ENCODE results near the gene ASPM.
A peak's percentile ranks its signal among the peaks of the same experiment; 100 is the strongest.

ASPM gene

DNA sequence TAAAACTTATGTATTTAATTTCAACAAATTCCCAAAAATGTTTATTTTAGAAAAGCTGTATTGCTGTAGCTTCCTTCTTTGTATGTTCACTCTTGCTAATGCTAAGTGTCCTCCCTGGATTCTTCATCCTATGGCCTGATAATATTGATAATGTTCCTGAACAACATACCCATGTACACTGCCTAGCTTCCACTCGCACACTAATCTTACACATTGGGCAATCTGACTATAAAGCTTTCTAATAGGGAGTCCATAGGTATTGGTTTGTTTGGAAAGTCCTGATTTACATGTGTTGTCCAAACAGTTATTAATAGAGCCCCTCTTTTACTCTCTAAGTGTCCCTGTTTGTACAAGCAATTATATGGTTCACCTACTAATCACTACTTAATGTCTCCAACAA is 80.2 kb downstream of the ASPM start:
- ChIA-PET CTCF (interaction anchor here (0.6 to 0.7 kb wide), 2 partner anchors 237 to 326 kb away, joined by 3 to 5 read pairs; no protein-coding TSS in a partner anchor), POLR2A (no interaction called here)
- no peak for TF ChIP-seq ZNF391 (tag by site-specific recombination; IDR thresholded peaks at IDR 0.05; ENCODE audit: borderline replicate concordance, low read depth)
- Histone ChIP-seq H3K27ac (ENCODE audit: extremely low read depth, low read depth, low read length) (no peak overlapping the region), H3K4me3 (ENCODE audit: low read depth, low read length) (no peak overlapping the region), H3K4me1 (ENCODE audit: control insufficient read depth, insufficient read depth, low read length) (no peaks in the 10 kb centered on the region), H3K36me3 (ENCODE audit: control insufficient read depth in 2 of 2, insufficient read depth in 1 of 2, low read length in 2 of 2) (no peaks in the 10 kb centered on the region), H3K9me3 (ENCODE audit: control insufficient read depth, insufficient read depth, low read depth, low read length) (no peaks in the 10 kb centered on the region)

DNA sequence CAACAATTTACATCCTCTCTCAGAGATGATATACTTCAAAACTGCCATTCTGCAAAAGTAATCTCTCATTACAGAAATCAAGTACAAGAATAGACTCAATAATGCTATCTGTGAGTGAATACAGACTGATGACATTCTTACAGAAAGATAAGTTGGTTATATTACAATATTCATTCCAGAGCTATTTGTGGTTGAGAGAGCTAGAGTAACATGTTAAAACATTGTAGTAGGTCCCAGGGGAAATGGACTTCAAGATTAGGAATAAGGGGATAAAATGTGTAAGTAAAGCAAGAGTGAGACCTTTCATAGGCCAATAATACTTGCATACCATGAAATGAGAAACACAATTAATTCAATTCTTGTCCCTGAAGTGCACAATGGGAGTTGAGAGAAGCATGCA is 80.9 kb downstream of the ASPM start:
- ChIA-PET POLR2A (no interaction called here), CTCF (interaction anchor here (0.6 kb wide), 1 partner anchor 238 kb away, joined by 3 read pairs; no protein-coding TSS in a partner anchor)
- no peak overlapping the region for H3K4me3 ChIP-seq (ENCODE audit: low read depth, low read length)
- no peaks in the 10 kb centered on the region for H3K36me3 ChIP-seq (ENCODE audit: control insufficient read depth in 2 of 2, insufficient read depth in 1 of 2, low read length in 2 of 2)
- no peak overlapping the region for H3K27ac ChIP-seq (ENCODE audit: extremely low read depth, low read depth, low read length)
- H3K4me1 ChIP-seq (ENCODE audit: control insufficient read depth, insufficient read depth, low read length): no peaks in the 10 kb centered on the region
- TF ChIP-seq ZNF585B (tag by site-specific recombination; IDR thresholded peaks at IDR 0.05): 0 out of 2 replicates have a peak, but pooled peaks have one; percentile 28
- TF ChIP-seq IKZF3 (tag by site-specific recombination; IDR thresholded peaks at IDR 0.05): no peak
- no peaks in the 10 kb centered on the region for H3K9me3 ChIP-seq (ENCODE audit: control insufficient read depth, insufficient read depth, low read depth, low read length)

DNA sequence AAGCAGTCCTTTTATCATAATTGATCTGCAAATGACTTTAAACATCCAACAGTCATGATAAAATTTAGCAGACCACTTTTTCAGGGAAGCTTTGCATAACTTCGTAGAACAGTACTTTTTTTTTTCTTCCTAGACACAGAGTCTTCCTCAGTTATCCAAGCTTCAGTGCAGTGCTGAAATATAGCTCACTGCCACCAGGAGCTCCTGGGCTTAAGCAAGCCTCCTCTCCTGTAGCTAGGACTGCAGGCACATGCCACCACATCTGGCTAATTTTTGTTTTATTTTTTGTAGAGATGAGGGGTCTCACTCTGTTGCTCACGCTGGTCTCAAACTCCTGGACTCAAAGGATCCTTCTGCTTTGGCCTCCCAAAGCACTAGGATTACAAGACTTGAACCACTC is 83.3 kb downstream of the ASPM start:
- H3K9me3 ChIP-seq (ENCODE audit: control insufficient read depth, insufficient read depth, low read depth, low read length): no peaks in the 10 kb centered on the region
- H3K4me1 ChIP-seq (ENCODE audit: control insufficient read depth, insufficient read depth, low read length): no peaks in the 10 kb centered on the region
- CTCF ChIA-PET: no interaction called here
- POLR2A ChIA-PET: no interaction called here
- no peaks in the 10 kb centered on the region for H3K36me3 ChIP-seq (ENCODE audit: control insufficient read depth in 2 of 2, insufficient read depth in 1 of 2, low read length in 2 of 2)
- TF ChIP-seq ZNF140 (tag by site-specific recombination; IDR thresholded peaks at IDR 0.05): no peak
- no peak for TF ChIP-seq ZNF529 (tag by site-specific recombination; IDR thresholded peaks at IDR 0.05; ENCODE audit: insufficient replicate concordance)
- no peak for TF ChIP-seq ZNF701 (tag by site-specific recombination; IDR thresholded peaks at IDR 0.05)
- TF ChIP-seq, protein P1, sequence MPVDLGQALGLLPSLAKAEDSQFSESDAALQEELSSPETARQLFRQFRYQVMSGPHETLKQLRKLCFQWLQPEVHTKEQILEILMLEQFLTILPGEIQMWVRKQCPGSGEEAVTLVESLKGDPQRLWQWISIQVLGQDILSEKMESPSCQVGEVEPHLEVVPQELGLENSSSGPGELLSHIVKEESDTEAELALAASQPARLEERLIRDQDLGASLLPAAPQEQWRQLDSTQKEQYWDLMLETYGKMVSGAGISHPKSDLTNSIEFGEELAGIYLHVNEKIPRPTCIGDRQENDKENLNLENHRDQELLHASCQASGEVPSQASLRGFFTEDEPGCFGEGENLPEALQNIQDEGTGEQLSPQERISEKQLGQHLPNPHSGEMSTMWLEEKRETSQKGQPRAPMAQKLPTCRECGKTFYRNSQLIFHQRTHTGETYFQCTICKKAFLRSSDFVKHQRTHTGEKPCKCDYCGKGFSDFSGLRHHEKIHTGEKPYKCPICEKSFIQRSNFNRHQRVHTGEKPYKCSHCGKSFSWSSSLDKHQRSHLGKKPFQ (tag by site-specific recombination; IDR thresholded peaks at IDR 0.05): no peak
- no peak for TF ChIP-seq TRIM28 (IDR thresholded peaks at IDR 0.05; ENCODE audit: borderline replicate concordance, low read length)
- TF ChIP-seq ZBTB7A (tag by site-specific recombination; IDR thresholded peaks at IDR 0.05; ENCODE audit: low read depth): no peak
- TF ChIP-seq ZNF555 (tag by site-specific recombination; conservative IDR thresholded peaks at IDR 0.05): no peak
- TF ChIP-seq ZBTB8A (tag by site-specific recombination; IDR thresholded peaks at IDR 0.05): no peak
- no peak for TF ChIP-seq SP2 (tag by site-specific recombination; IDR thresholded peaks at IDR 0.05)
- TF ChIP-seq KLF1 (tag by site-specific recombination; IDR thresholded peaks at IDR 0.05): no peak
- H3K4me3 ChIP-seq (ENCODE audit: low read depth, low read length): no peak overlapping the region
- no peak overlapping the region for H3K27ac ChIP-seq (ENCODE audit: extremely low read depth, low read depth, low read length)

DNA sequence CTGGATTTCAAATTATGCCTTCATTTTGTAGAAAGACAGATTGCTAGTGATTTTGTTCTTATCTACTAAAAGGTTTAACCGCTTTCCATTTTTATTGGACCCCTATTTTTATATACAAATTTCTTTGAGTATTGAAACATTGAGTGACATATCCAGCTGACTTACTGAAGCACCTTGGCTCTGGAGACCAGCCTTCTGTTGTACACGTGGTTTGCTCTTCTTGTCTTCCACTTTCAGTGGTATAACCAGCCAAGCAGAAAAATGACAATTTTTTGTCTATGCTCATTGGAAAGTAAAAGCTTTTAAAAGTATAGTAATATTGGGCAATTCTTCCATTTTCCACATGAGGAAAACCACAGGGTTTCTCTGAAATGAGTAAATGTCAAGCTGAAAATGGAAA is 83.8 kb downstream of the ASPM start:
- ChIA-PET POLR2A (no interaction called here), CTCF (no interaction called here)
- TF ChIP-seq ZNF48 (tag by site-specific recombination; IDR thresholded peaks at IDR 0.05) (no peak), ZNF548 (tag by site-specific recombination; IDR thresholded peaks at IDR 0.05) (no peak), ZNF837 (tag by site-specific recombination; IDR thresholded peaks at IDR 0.05) (no peak), HOXD13 (CRISPR knock-in tag; IDR thresholded peaks at IDR 0.05; ENCODE audit: borderline replicate concordance) (no peak), SALL2 (tag by site-specific recombination; IDR thresholded peaks at IDR 0.05; ENCODE audit: borderline replicate concordance) (no peak), ZBTB1 (tag by site-specific recombination; IDR thresholded peaks at IDR 0.05) (no peak), ZNF785 (tag by site-specific recombination; IDR thresholded peaks at IDR 0.05) (no peak), ZNF514 (tag by site-specific recombination; IDR thresholded peaks at IDR 0.05) (no peak), KLF9 (tag by site-specific recombination; IDR thresholded peaks at IDR 0.05; ENCODE audit: low read depth) (no peak), ZNF433 (tag by site-specific recombination; IDR thresholded peaks at IDR 0.05; ENCODE audit: low read depth) (no peak), GFI1B (tag by site-specific recombination; IDR thresholded peaks at IDR 0.05) (no peak), ZNF394 (tag by site-specific recombination; IDR thresholded peaks at IDR 0.05; ENCODE audit: borderline replicate concordance) (no peak), RBAK (tag by site-specific recombination; IDR thresholded peaks at IDR 0.05) (no peak), ZNF510 (tag by site-specific recombination; IDR thresholded peaks at IDR 0.05; ENCODE audit: insufficient replicate concordance) (no peak), ZNF223 (tag by site-specific recombination; IDR thresholded peaks at IDR 0.05) (no peak)
- TF ChIP-seq, protein P2, sequence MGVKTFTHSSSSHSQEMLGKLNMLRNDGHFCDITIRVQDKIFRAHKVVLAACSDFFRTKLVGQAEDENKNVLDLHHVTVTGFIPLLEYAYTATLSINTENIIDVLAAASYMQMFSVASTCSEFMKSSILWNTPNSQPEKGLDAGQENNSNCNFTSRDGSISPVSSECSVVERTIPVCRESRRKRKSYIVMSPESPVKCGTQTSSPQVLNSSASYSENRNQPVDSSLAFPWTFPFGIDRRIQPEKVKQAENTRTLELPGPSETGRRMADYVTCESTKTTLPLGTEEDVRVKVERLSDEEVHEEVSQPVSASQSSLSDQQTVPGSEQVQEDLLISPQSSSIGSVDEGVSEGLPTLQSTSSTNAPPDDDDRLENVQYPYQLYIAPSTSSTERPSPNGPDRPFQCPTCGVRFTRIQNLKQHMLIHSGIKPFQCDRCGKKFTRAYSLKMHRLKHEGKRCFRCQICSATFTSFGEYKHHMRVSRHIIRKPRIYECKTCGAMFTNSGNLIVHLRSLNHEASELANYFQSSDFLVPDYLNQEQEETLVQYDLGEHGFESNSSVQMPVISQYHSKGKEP (tag by site-specific recombination; IDR thresholded peaks at IDR 0.05): no peak

More for the DNA sequence above, 83.8 kb downstream of the ASPM start:
- H3K36me3 ChIP-seq (ENCODE audit: control insufficient read depth in 2 of 2, insufficient read depth in 1 of 2, low read length in 2 of 2): no peaks in the 10 kb centered on the region
- H3K4me1 ChIP-seq (ENCODE audit: control insufficient read depth, insufficient read depth, low read length): no peaks in the 10 kb centered on the region
- H3K27ac ChIP-seq (ENCODE audit: extremely low read depth, low read depth, low read length): no peak overlapping the region
- H3K9me3 ChIP-seq (ENCODE audit: control insufficient read depth, insufficient read depth, low read depth, low read length): no peaks in the 10 kb centered on the region
- no peak overlapping the region for H3K4me3 ChIP-seq (ENCODE audit: low read depth, low read length)

Measured in HEK293 (cell line).